NCI-H1694 treated with DMSO at 0.1 percent for 48 hours (cell line): ENCODE results near the gene FAM20C.

Experiments used
- DNase-seq: peaks from one replicate; lab custom pipeline; 2025; lab: John Stamatoyannopoulos, UW

Gene FAM20C

GRCh38 chr7:191981-192649 is at the start of gene FAM20C:
Gene FAM20C (plus strand): TSS chr7:192571. CDS start chr7:193200, 629 bp downstream.
- peak; percentile 66 for DNase-seq

- DNase-seq, result no peak
These were observed 49.1 kb upstream of the FAM20C start for GRCh38 chr7:143145-143751.

- no peak for DNase-seq
These were observed 48.4 kb upstream of the FAM20C start for GRCh38 chr7:143811-144453.

- DNase-seq, result no peak
These were observed 47.9 kb upstream of the FAM20C start for GRCh38 chr7:144454-144826.

- DNase-seq, result no peak
These were observed 46.5 kb upstream of the FAM20C start for GRCh38 chr7:145863-146262.

GRCh38 chr7:148543-148931 is 43.8 kb upstream of the FAM20C start:
- DNase-seq, result no peak

- DNase-seq, result peak; percentile 99
These were observed 43.2 kb upstream of the FAM20C start for GRCh38 chr7:148932-149790.

GRCh38 chr7:149791-150636 is 42.4 kb upstream of the FAM20C start:
- DNase-seq, result no peak

GRCh38 chr7:150811-151221 is 41.6 kb upstream of the FAM20C start:
- DNase-seq, result no peak

GRCh38 chr7:151346-152050 is 40.9 kb upstream of the FAM20C start:
- no peak for DNase-seq

- no peak for DNase-seq
These were observed 39.5 kb upstream of the FAM20C start for GRCh38 chr7:152702-153391.

- DNase-seq, result no peak
These were observed 38.8 kb upstream of the FAM20C start for GRCh38 chr7:153604-154003.

- no peak for DNase-seq
These were observed 38.1 kb upstream of the FAM20C start for GRCh38 chr7:154096-154799.

GRCh38 chr7:155469-155900 is 36.9 kb upstream of the FAM20C start:
- DNase-seq, result no peak

- DNase-seq, result no peak
These were observed 36.0 kb upstream of the FAM20C start for GRCh38 chr7:156111-157007.

GRCh38 chr7:157008-157310 is 35.4 kb upstream of the FAM20C start:
- DNase-seq, result no peak

- DNase-seq, result peak; percentile 34
These were observed 34.4 kb upstream of the FAM20C start for GRCh38 chr7:157771-158625.

GRCh38 chr7:158771-159170 is 33.6 kb upstream of the FAM20C start:
- no peak for DNase-seq
